Activated B cell treated with CpG ODN at 0.5 μM for 24 hours (primary cell): ENCODE data around the gene PXK. TPM values are rescaled to one million over a fixed set of nuclear protein-coding genes. Genes with fewer than 3 reads are reported as not detected.

Source experiments
- ATAC-seq: fragments of 200-7000 bp; cut with Tn5 transposase; one replicate; pipeline ENCODE4 v1.10.0; 2021; ENCODE audit warnings: low read depth, mild to moderate bottlenecking, moderate library complexity
- CTCF ChIA-PET: fragments of 350-600 bp; sonication (Branson Sonifier 250); formaldehyde crosslinking; loops from one replicate; lab custom pipeline; 2021; ENCODE audit warnings: antibody characterized with exemption; lab: Charles Lee
- POLR2A ChIA-PET: fragments of 350-600 bp; sonication (Branson Sonifier 250); formaldehyde crosslinking; loops from one replicate; lab custom pipeline; 2021; ENCODE audit warnings: antibody characterized with exemption; lab: Charles Lee
- DNase-seq: peaks from one replicate; pipeline ENCODE4 v3.0.0; 2022
- H3K27ac Mint-ChIP-seq: one replicate; pipeline ENCODE4 v1.8.0; 2020; ENCODE audit warnings: mixed read lengths
- H3K27me3 Mint-ChIP-seq: one replicate; pipeline ENCODE4 v1.8.0; 2021; ENCODE audit warnings: mixed read lengths
- H3K36me3 Mint-ChIP-seq: one replicate; pipeline ENCODE4 v1.8.0; 2021; ENCODE audit warnings: low read depth, mixed read lengths
- H3K4me1 Mint-ChIP-seq: one replicate; pipeline ENCODE4 v1.8.0; 2021; ENCODE audit warnings: mixed read lengths
- H3K4me3 Mint-ChIP-seq: one replicate; pipeline ENCODE4 v1.8.0; 2020; ENCODE audit warnings: mild to moderate bottlenecking, mixed read lengths
- H3K9me3 Mint-ChIP-seq: one replicate; pipeline ENCODE4 v1.8.0; 2020; ENCODE audit warnings: mixed read lengths
- intact Hi-C: fragments of 100-400 bp; cut with micrococcal nuclease; formaldehyde crosslinking; loops from one replicate; pipeline ENCODE4 v1.15.1; 2024
- total RNA-seq: library from RNA; stranded (reverse); gene quantifications from 2 replicates; pipeline ENCODE4 v1.2.3, GENCODE V29; 2022
- TF ChIP-seq, protein P1 (sequence below): fragments of 200-600 bp; IDR thresholded peaks from one replicate; pipeline ENCODE4 v1.8.0; 2022; ENCODE audit warnings: antibody characterized with exemption, mild to moderate bottlenecking

PXK gene
- total RNA-seq, 1 donor from 2014 or later, result 81.3 TPM

- Mint-ChIP-seq H3K36me3 (peaks cover 19% of the 10 kb centered on the region), H3K27me3 (no peaks in the 10 kb centered on the region), H3K4me1 (peaks cover 56% of the 10 kb centered on the region), H3K4me3 (peak overlapping the region; percentile 100), H3K9me3 (no peaks in the 10 kb centered on the region), H3K27ac (peak overlapping the region; percentile 99)
- CTCF ChIA-PET, result interaction anchor here (0.8 to 10.2 kb wide), 17 partner anchors 11 to 160 kb away, joined by 3 to 125 read pairs (median 5); partner anchors contain the start of genes HTD2 and RPP14
- intact Hi-C loops, result loop anchor here (1.0 to 5.0 kb wide), 5 partner anchors 17 to 81 kb away; partner anchors contain the start of genes HTD2 and RPP14
- peak; percentile 42 for DNase-seq
- POLR2A ChIA-PET, result interaction anchor here (0.6 to 15.4 kb wide), 19 partner anchors 9 to 1551 kb away, joined by 3 to 565 read pairs (median 5); partner anchors contain the start of genes HTD2, KCTD6, RPP14 and SLMAP
- peak; percentile 56 for ATAC-seq
- TF ChIP-seq, protein P1, sequence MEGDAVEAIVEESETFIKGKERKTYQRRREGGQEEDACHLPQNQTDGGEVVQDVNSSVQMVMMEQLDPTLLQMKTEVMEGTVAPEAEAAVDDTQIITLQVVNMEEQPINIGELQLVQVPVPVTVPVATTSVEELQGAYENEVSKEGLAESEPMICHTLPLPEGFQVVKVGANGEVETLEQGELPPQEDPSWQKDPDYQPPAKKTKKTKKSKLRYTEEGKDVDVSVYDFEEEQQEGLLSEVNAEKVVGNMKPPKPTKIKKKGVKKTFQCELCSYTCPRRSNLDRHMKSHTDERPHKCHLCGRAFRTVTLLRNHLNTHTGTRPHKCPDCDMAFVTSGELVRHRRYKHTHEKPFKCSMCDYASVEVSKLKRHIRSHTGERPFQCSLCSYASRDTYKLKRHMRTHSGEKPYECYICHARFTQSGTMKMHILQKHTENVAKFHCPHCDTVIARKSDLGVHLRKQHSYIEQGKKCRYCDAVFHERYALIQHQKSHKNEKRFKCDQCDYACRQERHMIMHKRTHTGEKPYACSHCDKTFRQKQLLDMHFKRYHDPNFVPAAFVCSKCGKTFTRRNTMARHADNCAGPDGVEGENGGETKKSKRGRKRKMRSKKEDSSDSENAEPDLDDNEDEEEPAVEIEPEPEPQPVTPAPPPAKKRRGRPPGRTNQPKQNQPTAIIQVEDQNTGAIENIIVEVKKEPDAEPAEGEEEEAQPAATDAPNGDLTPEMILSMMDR, result no peak
Measured at GRCh38 chr3:58333206-58334012, 717 bp downstream of the PXK start.

- POLR2A ChIA-PET, result interaction anchor here (0.7 to 15.4 kb wide), 16 partner anchors 9 to 157 kb away, joined by 3 to 565 read pairs (median 6); partner anchors contain the start of genes HTD2, KCTD6 and RPP14
- TF ChIP-seq, protein P1, result no peak
- Mint-ChIP-seq H3K4me3 (peak overlapping the region; percentile 100), H3K36me3 (peaks cover 24% of the 10 kb centered on the region), H3K27me3 (no peaks in the 10 kb centered on the region), H3K9me3 (no peaks in the 10 kb centered on the region), H3K27ac (peak overlapping the region; percentile 99), H3K4me1 (peaks cover 62% of the 10 kb centered on the region)
- DNase-seq (no peak), ATAC-seq (no peak)
- CTCF ChIA-PET, result interaction anchor here (0.8 to 10.2 kb wide), 18 partner anchors 12 to 159 kb away, joined by 3 to 125 read pairs (median 5); partner anchors contain the start of genes HTD2 and RPP14
- intact Hi-C loops, result loop anchor here (2.0 to 5.0 kb wide), 2 partner anchors 33 to 51 kb away; no protein-coding TSS in a partner anchor
Measured at GRCh38 chr3:58334013-58334321, 1.3 kb downstream of the PXK start.

DNA sequence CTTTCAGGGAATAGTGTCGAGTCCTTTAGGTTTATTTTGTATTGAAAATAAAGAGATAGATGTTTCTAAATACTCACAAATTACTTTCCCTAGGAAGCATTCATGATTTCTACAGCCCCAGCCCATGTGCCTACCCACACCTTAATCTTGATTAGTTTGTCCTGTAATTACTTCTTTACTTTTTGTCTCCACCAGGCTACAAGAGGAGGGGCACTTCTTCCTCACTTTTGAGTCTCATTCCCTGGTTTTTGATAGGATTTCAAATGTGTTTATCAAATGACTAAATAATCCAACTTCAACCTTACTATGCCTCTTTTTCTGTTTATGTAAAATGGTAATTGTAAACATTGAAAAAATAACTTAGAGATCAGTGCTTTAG, 1.8 kb downstream of the PXK start:
- intact Hi-C loops, result loop anchor here (2.0 to 5.0 kb wide), 2 partner anchors 33 to 50 kb away; no protein-coding TSS in a partner anchor
- Mint-ChIP-seq H3K36me3 (peaks cover 29% of the 10 kb centered on the region), H3K27me3 (no peaks in the 10 kb centered on the region), H3K4me3 (peak overlapping the region; percentile 100), H3K27ac (peak overlapping the region; percentile 99), H3K4me1 (peaks cover 67% of the 10 kb centered on the region), H3K9me3 (no peaks in the 10 kb centered on the region)
- TF ChIP-seq, protein P1, result no peak
- POLR2A ChIA-PET, result interaction anchor here (0.7 to 15.4 kb wide), 18 partner anchors 9 to 157 kb away, joined by 3 to 565 read pairs (median 6); partner anchors contain the start of genes HTD2, KCTD6 and RPP14
- CTCF ChIA-PET, result interaction anchor here (0.8 to 10.2 kb wide), 17 partner anchors 8 to 159 kb away, joined by 3 to 125 read pairs (median 5); partner anchors contain the start of genes HTD2, PDHB and RPP14
- DNase-seq (no peak), ATAC-seq (no peak)

GRCh38 chr3:58335652-58335947, 2.9 kb downstream of the PXK start:
- no peak for DNase-seq
- H3K36me3 Mint-ChIP-seq, result peaks cover 29% of the 10 kb centered on the region
- POLR2A ChIA-PET, result interaction anchor here (0.6 to 15.4 kb wide), 10 partner anchors 9 to 150 kb away, joined by 3 to 565 read pairs (median 5); partner anchors contain the start of genes HTD2 and RPP14
- CTCF ChIA-PET, result interaction anchor here (1.1 to 10.2 kb wide), 9 partner anchors 14 to 148 kb away, joined by 3 to 125 read pairs (median 4); partner anchors contain the start of genes HTD2, PDHB and RPP14
- H3K9me3 Mint-ChIP-seq, result no peaks in the 10 kb centered on the region
- TF ChIP-seq, protein P1, result no peak
- H3K4me3 Mint-ChIP-seq, result peak overlapping the region; percentile 100
- no peak for ATAC-seq
- intact Hi-C loops, result loop anchor here (1.0 to 2.0 kb wide), 2 partner anchors 20 to 49 kb away; no protein-coding TSS in a partner anchor
- peak overlapping the region; percentile 99 for H3K27ac Mint-ChIP-seq
- peaks cover 73% of the 10 kb centered on the region for H3K4me1 Mint-ChIP-seq
- H3K27me3 Mint-ChIP-seq, result no peaks in the 10 kb centered on the region
